Measurements from ENCODE around the gene C12orf75.

The C12orf75 gene

GRCh38 chr12:105386431-105386830 lies 55.9 kb downstream of the C12orf75 start:
- no peak overlapping the region for H3K27ac ChIP-seq
- peaks cover 0 to 9% (median 8%) of the 10 kb centered on the region in 4 donors for H3K4me1 ChIP-seq
- DNase-seq, result no peak
- no peaks in the 10 kb centered on the region for H3K9me3 ChIP-seq
- no peak for TF ChIP-seq CTCF (IDR thresholded peaks at IDR 0.05)
- H3K27me3 ChIP-seq, result no peaks in the 10 kb centered on the region
- H3K36me3 ChIP-seq, result no peaks in the 10 kb centered on the region
- H3K4me3 ChIP-seq, result no peak overlapping the region
- intact Hi-C loops (cut with DNase I; ENCODE audit: low total_unique reads), result no loop called here

GRCh38 chr12:105391231-105391630 lies 60.7 kb downstream of the C12orf75 start:
- Histone ChIP-seq H3K4me3 (no peak overlapping the region), H3K4me1 (peaks cover 0 to 16% (median 9%) of the 10 kb centered on the region in 4 donors), H3K27ac (no peak overlapping the region), H3K27me3 (no peaks in the 10 kb centered on the region), H3K36me3 (no peaks in the 10 kb centered on the region), H3K9me3 (no peaks in the 10 kb centered on the region)
- no peak for DNase-seq
- TF ChIP-seq CTCF (IDR thresholded peaks at IDR 0.05), result no peak
- intact Hi-C loops (cut with DNase I; ENCODE audit: low total_unique reads), result no loop called here

- Histone ChIP-seq H3K36me3 (peaks cover 0 to 4% (median 0%) of the 10 kb centered on the region in 3 donors), H3K27me3 (no peaks in the 10 kb centered on the region), H3K4me1 (peaks cover 0 to 16% (median 9%) of the 10 kb centered on the region in 4 donors), H3K27ac (no peak overlapping the region), H3K4me3 (no peak overlapping the region), H3K9me3 (no peaks in the 10 kb centered on the region)
- intact Hi-C loops (cut with DNase I; ENCODE audit: low total_unique reads), result no loop called here
- TF ChIP-seq CTCF (IDR thresholded peaks at IDR 0.05), result no peak
- no peak for DNase-seq
These were observed 63.1 kb downstream of the C12orf75 start for GRCh38 chr12:105393587-105393986.

- DNase-seq, result no peak
- Histone ChIP-seq H3K27me3 (no peaks in the 10 kb centered on the region), H3K4me1 (peaks cover 0 to 16% (median 9%) of the 10 kb centered on the region in 4 donors), H3K36me3 (peaks cover 0 to 7% (median 0%) of the 10 kb centered on the region in 3 donors), H3K27ac (no peak overlapping the region), H3K4me3 (no peak overlapping the region), H3K9me3 (no peaks in the 10 kb centered on the region)
- TF ChIP-seq CTCF (IDR thresholded peaks at IDR 0.05), result no peak
- intact Hi-C loops (cut with DNase I; ENCODE audit: low total_unique reads), result no loop called here
These were observed 65.5 kb downstream of the C12orf75 start for GRCh38 chr12:105396024-105396423.

GRCh38 chr12:105396983-105397382 lies 66.5 kb downstream of the C12orf75 start:
- H3K9me3 ChIP-seq, result no peaks in the 10 kb centered on the region
- H3K4me3 ChIP-seq, result no peak overlapping the region
- intact Hi-C loops (cut with DNase I; ENCODE audit: low total_unique reads), result no loop called here

More at GRCh38 chr12:105396983-105397382, 66.5 kb downstream of the C12orf75 start:
- Histone ChIP-seq H3K27me3 (no peaks in the 10 kb centered on the region), H3K36me3 (peaks cover 0 to 7% (median 0%) of the 10 kb centered on the region in 3 donors), H3K4me1 (peaks cover 0 to 16% (median 9%) of the 10 kb centered on the region in 4 donors), H3K27ac (no peak overlapping the region)
- TF ChIP-seq CTCF (IDR thresholded peaks at IDR 0.05), result no peak
- no peak for DNase-seq

Measured in tibial artery (tissue), 4 donors.